H1 (cell line): Measurements from ENCODE around the gene BCL2L13.

Source experiments
- ATF2 ChIP-seq: IDR thresholded peaks from 2 replicates; pipeline ENCODE4 v1.6.1; 2012; ENCODE audit warnings: low read length, inconsistent platforms
- CTCF ChIP-seq, 3 experiments: IDR thresholded peaks; 1 replicate in 2 of 3; 2 replicates in 1 of 3; pipeline versions ENCODE4 v1.5.1 to v1.6.1; 2011; ENCODE audit warnings: low read length in 3 of 3, mild to moderate bottlenecking in 3 of 3, inconsistent platforms in 2 of 3, low read depth in 1 of 3, moderate library complexity in 1 of 3; ENCODE audit not compliant: insufficient read depth in 1 of 3; ENCODE audit errors: control extremely low read depth in 1 of 3
- EP300 ChIP-seq, 2 experiments: IDR thresholded peaks; 1 replicate in 1 of 2; 2 replicates in 1 of 2; pipeline ENCODE4 v1.6.1; 2011 to 2012; ENCODE audit warnings: low read depth in 2 of 2, low read length in 2 of 2, mild to moderate bottlenecking in 2 of 2, borderline replicate concordance in 1 of 2, inconsistent platforms in 1 of 2, moderate library complexity in 1 of 2
- EZH2 ChIP-seq: fragments of 200-600 bp; sonication (generic); IDR thresholded peaks from 2 replicates; pipeline ENCODE4 v1.7.1; 2012; ENCODE audit warnings: low read depth, mild to moderate bottlenecking, moderate library complexity, low read length, inconsistent platforms; ENCODE audit not compliant: severe bottlenecking
- NRF1 ChIP-seq: IDR thresholded peaks from 2 replicates; pipeline ENCODE4 v1.6.1; 2011; ENCODE audit warnings: mild to moderate bottlenecking, low read depth, low read length, improper control_type of control experiment
- POLR2AphosphoS5 ChIP-seq: IDR thresholded peaks from 2 replicates; pipeline ENCODE4 v1.6.1; 2011; ENCODE audit warnings: low read depth, low read length
- RFX5 ChIP-seq: IDR thresholded peaks from 2 replicates; pipeline ENCODE4 v1.6.1; 2011; ENCODE audit warnings: low read depth, low read length, improper control_type of control experiment, borderline replicate concordance
- SP1 ChIP-seq: IDR thresholded peaks from 2 replicates; pipeline ENCODE4 v1.6.1; 2011; ENCODE audit warnings: low read depth, low read length

GRCh38 chr22:17710023-17710422 is 71.5 kb downstream of the BCL2L13 start:
- TF ChIP-seq CTCF (IDR thresholded peaks at IDR 0.05; ENCODE audit: control extremely low read depth in 1 of 3, insufficient read depth in 1 of 3, low read depth in 1 of 3, low read length in 3 of 3) (no peak), POLR2AphosphoS5 (no peak), EP300 (IDR thresholded peaks at IDR 0.05; ENCODE audit: borderline replicate concordance in 1 of 2, low read depth in 2 of 2, low read length in 2 of 2) (no peak), NRF1 (no peak), EZH2 (no peak), ATF2 (no peak), RFX5 (no peak), SP1 (no peak)
